Activated B cell treated with CpG ODN at 0.5 μM for 24 hours (primary cell): Measurements from ENCODE around the gene FAT4. TPM values are rescaled to one million over a fixed set of nuclear protein-coding genes. Genes with fewer than 3 reads are reported as not detected.

ENCODE experiments used
- ATAC-seq: fragments of 200-7000 bp; cut with Tn5 transposase; one replicate; pipeline ENCODE4 v1.10.0; 2021; ENCODE audit warnings: low read depth, mild to moderate bottlenecking, moderate library complexity
- CTCF ChIA-PET: fragments of 350-600 bp; sonication (Branson Sonifier 250); formaldehyde crosslinking; loops from one replicate; lab custom pipeline; 2021; ENCODE audit warnings: antibody characterized with exemption; lab: Charles Lee
- POLR2A ChIA-PET: fragments of 350-600 bp; sonication (Branson Sonifier 250); formaldehyde crosslinking; loops from one replicate; lab custom pipeline; 2021; ENCODE audit warnings: antibody characterized with exemption; lab: Charles Lee
- DNase-seq: peaks from one replicate; pipeline ENCODE4 v3.0.0; 2022
- H3K27ac Mint-ChIP-seq: one replicate; pipeline ENCODE4 v1.8.0; 2020; ENCODE audit warnings: mixed read lengths
- H3K27me3 Mint-ChIP-seq: one replicate; pipeline ENCODE4 v1.8.0; 2021; ENCODE audit warnings: mixed read lengths
- H3K36me3 Mint-ChIP-seq: one replicate; pipeline ENCODE4 v1.8.0; 2021; ENCODE audit warnings: low read depth, mixed read lengths
- H3K4me1 Mint-ChIP-seq: one replicate; pipeline ENCODE4 v1.8.0; 2021; ENCODE audit warnings: mixed read lengths
- H3K4me3 Mint-ChIP-seq: one replicate; pipeline ENCODE4 v1.8.0; 2020; ENCODE audit warnings: mild to moderate bottlenecking, mixed read lengths
- H3K9me3 Mint-ChIP-seq: one replicate; pipeline ENCODE4 v1.8.0; 2020; ENCODE audit warnings: mixed read lengths
- CTCF ChIP-seq: fragments of 200-600 bp; IDR thresholded peaks from one replicate; pipeline ENCODE4 v1.8.0; 2022; ENCODE audit warnings: antibody characterized with exemption, mild to moderate bottlenecking
- intact Hi-C: fragments of 100-400 bp; cut with micrococcal nuclease; formaldehyde crosslinking; loops from one replicate; pipeline ENCODE4 v1.15.1; 2024
- total RNA-seq: library from RNA; stranded (reverse); gene quantifications from 2 replicates; pipeline ENCODE4 v1.2.3, GENCODE V29; 2022

FAT4 gene
- total RNA-seq, 1 donor from 2014 or later: not detected

- intact Hi-C loops: no loop called here
- Mint-ChIP-seq H3K27me3 (peaks cover 46% of the 10 kb centered on the region), H3K9me3 (no peaks in the 10 kb centered on the region), H3K27ac (no peak overlapping the region), H3K36me3 (no peaks in the 10 kb centered on the region), H3K4me1 (peaks cover 42% of the 10 kb centered on the region), H3K4me3 (no peak overlapping the region)
- DNase-seq (no peak), ATAC-seq (no peak)
- TF ChIP-seq CTCF: no peak
- CTCF ChIA-PET: no interaction called here
- POLR2A ChIA-PET: no interaction called here
Observed at GRCh38 chr4:125317525-125317877, 2.7 kb downstream of the FAT4 start.

DNA sequence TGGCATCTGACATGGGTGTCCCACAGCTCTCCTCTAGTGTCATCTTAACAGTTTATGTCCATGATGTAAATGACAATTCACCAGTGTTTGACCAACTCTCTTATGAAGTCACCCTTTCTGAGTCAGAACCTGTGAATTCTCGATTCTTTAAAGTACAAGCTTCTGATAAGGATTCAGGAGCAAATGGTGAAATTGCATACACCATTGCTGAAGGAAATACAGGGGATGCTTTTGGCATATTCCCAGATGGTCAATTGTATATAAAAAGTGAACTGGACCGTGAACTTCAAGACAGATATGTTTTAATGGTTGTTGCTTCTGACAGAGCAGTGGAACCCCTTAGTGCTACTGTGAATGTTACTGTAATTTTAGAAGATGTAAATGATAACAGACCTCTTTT is 4.6 kb downstream of the FAT4 start:
- no peak overlapping the region for H3K27ac Mint-ChIP-seq
- ATAC-seq (no peak), DNase-seq (no peak)
- TF ChIP-seq CTCF: no peak
- no peak overlapping the region for H3K4me3 Mint-ChIP-seq
- H3K36me3 Mint-ChIP-seq: no peaks in the 10 kb centered on the region
- no peaks in the 10 kb centered on the region for H3K9me3 Mint-ChIP-seq
- H3K4me1 Mint-ChIP-seq: peaks cover 36% of the 10 kb centered on the region
- peaks cover 41% of the 10 kb centered on the region for H3K27me3 Mint-ChIP-seq
- intact Hi-C loops: no loop called here
- ChIA-PET CTCF (no interaction called here), POLR2A (no interaction called here)

- ChIA-PET CTCF (no interaction called here), POLR2A (no interaction called here)
- peaks cover 20% of the 10 kb centered on the region for H3K27me3 Mint-ChIP-seq
- H3K9me3 Mint-ChIP-seq: no peaks in the 10 kb centered on the region
- no peak for DNase-seq
- ATAC-seq: no peak
- no peak overlapping the region for H3K27ac Mint-ChIP-seq
- H3K4me3 Mint-ChIP-seq: no peak overlapping the region
- intact Hi-C loops: no loop called here
- H3K36me3 Mint-ChIP-seq: no peaks in the 10 kb centered on the region
- no peak for TF ChIP-seq CTCF
- H3K4me1 Mint-ChIP-seq: peaks cover 12% of the 10 kb centered on the region
Observed at GRCh38 chr4:125321709-125322365, 7.1 kb downstream of the FAT4 start.

DNA sequence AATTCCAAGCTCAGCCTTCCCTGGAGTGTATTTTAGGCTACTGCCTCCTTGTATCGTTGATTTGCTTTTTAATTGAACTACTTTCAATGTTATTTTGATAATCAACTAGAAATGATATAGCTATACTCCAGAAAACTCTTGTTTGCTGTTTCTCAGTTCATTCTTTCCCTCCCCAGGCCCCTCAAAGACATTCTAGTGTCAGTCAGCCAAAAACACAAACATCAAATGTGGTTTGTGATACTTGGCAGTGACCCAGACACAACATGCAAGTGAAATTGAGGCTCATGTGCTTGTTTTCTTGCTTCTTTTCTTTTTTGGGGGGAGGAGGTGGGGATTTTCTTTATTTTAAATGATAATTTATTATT is 7.6 kb downstream of the FAT4 start:
- CTCF ChIA-PET: no interaction called here
- no peak for TF ChIP-seq CTCF
- peaks cover 16% of the 10 kb centered on the region for H3K27me3 Mint-ChIP-seq
- H3K4me1 Mint-ChIP-seq: peaks cover 7% of the 10 kb centered on the region
- H3K4me3 Mint-ChIP-seq: no peak overlapping the region
- ATAC-seq (no peak), DNase-seq (no peak)
- intact Hi-C loops: no loop called here
- H3K9me3 Mint-ChIP-seq: no peaks in the 10 kb centered on the region
- no peaks in the 10 kb centered on the region for H3K36me3 Mint-ChIP-seq
- no peak overlapping the region for H3K27ac Mint-ChIP-seq
- POLR2A ChIA-PET: no interaction called here

GRCh38 chr4:125323654-125324053 is 8.9 kb downstream of the FAT4 start:
- POLR2A ChIA-PET: no interaction called here
- no peaks in the 10 kb centered on the region for H3K36me3 Mint-ChIP-seq
- ATAC-seq (no peak), DNase-seq (no peak)
- TF ChIP-seq CTCF: no peak
- no peaks in the 10 kb centered on the region for H3K4me1 Mint-ChIP-seq
- H3K9me3 Mint-ChIP-seq: no peaks in the 10 kb centered on the region
- H3K27ac Mint-ChIP-seq: no peak overlapping the region
- peaks cover 3% of the 10 kb centered on the region for H3K27me3 Mint-ChIP-seq
- no peak overlapping the region for H3K4me3 Mint-ChIP-seq
- CTCF ChIA-PET: no interaction called here
- intact Hi-C loops: no loop called here
